Activated T-cell treated with anti-CD3 and anti-CD28 coated beads for 4 hours (primary cell): ENCODE data around the gene TMSB15B.
A peak's percentile ranks its signal among the peaks of the same experiment; 100 is the strongest.
"Not testable (repeated sequence)": the region's sequence is repeated elsewhere in the genome, so short reads cannot be mapped to it uniquely, and the experiment has no call there.

Experiments used
- DNase-seq: peaks from one replicate; pipeline ENCODE4 v3.0.0-alpha.2; 2020

TMSB15B gene

GRCh38 chrX:103962411-103963278 lies at the start of gene TMSB15B:
Gene TMSB15B (plus strand): TSS chrX:103962627.
- DNase-seq, result not testable (repeated sequence)

- no peak for DNase-seq
Measured at GRCh38 chrX:103913356-103914020, 48.9 kb upstream of the TMSB15B start.

DNA sequence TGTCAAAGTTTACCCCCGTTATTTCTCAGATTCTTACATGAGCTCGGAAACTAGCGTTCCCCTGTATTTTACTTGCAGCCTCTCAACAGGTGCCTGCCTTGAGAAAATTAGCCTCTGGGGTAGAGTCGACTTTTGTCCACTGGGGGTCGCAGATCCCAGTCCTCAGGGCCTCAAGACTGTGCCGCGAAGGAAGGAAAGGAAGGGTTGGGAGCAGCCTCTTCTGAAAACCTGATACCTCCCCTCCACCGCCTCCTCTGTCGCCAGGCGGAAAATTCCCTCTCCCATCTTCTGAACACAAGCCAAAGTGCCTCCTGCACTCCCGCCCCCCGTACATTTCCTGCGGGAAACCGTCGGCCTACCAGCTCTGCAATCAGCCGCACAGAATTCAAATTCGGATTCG lies 44.4 kb upstream of the TMSB15B start:
- peak; percentile 33 for DNase-seq

DNA sequence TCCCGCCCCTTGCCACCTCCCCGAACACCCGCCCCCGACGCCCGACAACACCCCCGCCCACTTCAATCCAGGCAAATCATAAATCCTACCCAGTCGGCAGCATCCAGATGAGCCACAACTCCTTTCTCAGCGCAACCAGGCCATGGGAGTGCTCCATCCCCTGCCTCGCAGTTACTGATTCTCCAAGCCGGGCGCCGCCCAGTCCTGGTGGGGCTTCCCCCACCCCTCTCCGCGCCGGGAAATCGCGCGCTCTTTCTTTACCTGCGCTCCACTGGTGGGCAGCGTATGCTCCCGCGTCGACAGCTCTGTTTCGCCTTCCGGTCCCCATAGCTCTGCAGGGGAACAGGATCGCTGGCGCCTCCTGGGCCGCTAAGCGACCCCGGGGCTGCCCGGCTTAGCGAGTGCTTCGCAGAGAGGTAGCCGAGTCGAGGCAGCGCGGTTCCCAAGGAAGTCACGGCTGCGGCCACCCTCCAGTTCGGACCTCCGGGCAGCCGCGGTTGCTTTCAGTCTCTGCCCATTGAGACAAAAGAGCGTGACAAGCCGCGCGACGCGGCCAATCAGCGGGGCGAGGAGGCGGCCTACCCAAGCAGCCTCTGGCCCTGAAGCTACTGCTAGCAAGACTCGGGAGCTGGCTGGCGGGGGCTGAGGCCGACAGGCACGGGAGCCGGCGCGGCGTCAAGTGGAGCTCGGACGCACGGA lies 43.7 kb upstream of the TMSB15B start:
- DNase-seq, result peak; percentile 32

DNA sequence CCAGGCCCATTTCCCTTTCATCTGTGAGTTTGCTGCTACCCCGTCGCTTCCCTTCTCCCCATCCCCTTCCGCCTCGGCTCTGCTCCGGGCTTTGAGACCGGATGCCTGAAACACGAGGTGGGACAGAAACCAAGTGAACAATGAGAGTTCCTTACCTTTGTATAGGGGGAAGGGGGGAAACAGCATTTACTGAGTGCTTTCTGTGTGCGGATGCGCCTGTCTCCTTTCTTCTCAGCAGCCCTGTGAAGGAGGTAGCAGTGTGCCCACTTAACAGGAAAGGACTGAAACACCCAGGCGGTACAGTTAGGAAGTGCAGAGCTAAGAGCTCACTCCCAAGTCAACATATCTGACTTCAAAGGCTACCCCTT lies 43.2 kb upstream of the TMSB15B start:
- no peak for DNase-seq

DNA sequence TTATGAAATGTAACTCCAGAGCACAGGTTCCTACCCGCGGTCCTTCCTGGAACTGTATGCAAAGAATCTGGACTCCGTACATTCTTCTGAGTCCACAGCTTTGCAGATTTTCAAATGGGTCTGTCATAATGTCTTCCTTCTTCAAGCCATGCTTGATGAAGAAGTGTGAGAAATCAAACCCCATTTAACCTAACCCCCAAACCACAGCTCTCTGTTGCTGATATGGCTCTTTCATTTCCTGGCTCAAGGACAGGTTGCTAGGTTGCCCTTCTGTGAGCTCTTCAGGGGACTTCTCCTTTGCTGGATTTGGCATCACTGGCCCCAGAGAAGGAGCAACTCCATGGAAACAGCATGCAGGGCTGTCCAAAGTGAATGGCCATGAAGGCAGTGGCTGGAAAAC lies 41.9 kb upstream of the TMSB15B start:
- not testable (repeated sequence) for DNase-seq

- DNase-seq, result no peak
Measured at GRCh38 chrX:103927030-103927429, 35.4 kb upstream of the TMSB15B start.

GRCh38 chrX:103927633-103928032 lies 34.8 kb upstream of the TMSB15B start:
- DNase-seq, result no peak

GRCh38 chrX:103932133-103932532 lies 30.3 kb upstream of the TMSB15B start:
- DNase-seq, result no peak

- DNase-seq, result not testable (repeated sequence)
Measured at GRCh38 chrX:103940257-103940656, 22.2 kb upstream of the TMSB15B start.

- DNase-seq, result no peak
Measured at GRCh38 chrX:103941201-103941975, 21.0 kb upstream of the TMSB15B start.

- DNase-seq, result no peak
Measured at GRCh38 chrX:103949506-103949905, 12.9 kb upstream of the TMSB15B start.

DNA sequence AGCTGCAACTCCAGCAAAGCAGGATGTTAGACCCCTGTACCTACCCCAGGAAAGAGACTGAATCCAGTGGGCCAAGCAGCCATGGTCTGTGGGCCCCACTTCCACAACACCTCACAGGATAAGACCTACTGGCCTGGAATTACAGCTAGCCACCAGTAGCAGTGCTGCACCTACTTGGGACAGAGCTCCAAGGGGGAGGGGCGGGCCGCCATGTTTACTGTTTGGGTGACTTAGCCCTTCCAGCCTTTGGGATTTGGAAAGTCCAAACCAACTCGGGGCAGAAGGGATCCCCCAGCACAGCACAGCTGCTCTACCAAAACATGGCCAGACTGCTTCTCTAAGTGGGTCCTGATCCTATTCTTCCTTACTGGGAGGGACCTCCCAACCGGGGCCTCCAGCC lies 9.1 kb upstream of the TMSB15B start:
- no peak for DNase-seq

DNA sequence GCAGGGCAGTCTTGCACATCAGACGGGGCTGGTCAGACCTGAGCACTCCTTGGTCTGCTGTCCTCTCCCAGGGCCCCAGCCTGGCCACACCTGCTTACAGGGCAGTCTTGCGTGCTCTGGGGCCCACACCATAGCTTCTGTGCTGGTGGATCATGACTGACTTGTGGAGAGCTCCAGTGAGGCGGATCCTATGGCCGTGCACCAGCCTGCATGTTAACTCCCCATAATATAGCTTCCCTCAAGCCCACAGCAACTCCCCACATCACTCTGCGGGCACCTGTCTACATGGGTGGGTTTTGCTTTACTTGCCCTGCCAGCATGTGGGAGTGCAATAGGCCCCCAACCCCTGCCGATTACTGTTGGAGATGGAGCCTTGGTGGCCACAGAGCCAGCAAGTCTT lies 8.2 kb upstream of the TMSB15B start:
- DNase-seq, result no peak

DNA sequence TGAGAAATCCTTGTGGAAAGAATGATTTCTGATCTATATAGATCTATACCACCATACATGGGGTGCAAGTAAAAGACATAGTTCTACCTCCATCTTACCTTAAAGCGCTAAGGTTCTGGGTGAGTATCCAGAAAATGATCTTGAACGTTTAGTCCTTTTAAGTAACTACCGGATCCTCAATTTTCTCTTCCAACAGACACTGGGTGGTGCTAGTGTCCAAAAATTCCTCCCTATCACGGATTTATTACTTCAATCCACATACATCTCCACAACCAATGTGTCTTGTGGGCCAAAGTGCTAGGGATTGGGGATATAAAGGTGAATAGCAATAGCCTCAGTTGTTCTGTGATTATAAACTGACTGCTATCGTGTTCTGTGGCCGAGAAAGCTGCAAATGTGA lies 1.8 kb upstream of the TMSB15B start:
- not testable (repeated sequence) for DNase-seq

DNA sequence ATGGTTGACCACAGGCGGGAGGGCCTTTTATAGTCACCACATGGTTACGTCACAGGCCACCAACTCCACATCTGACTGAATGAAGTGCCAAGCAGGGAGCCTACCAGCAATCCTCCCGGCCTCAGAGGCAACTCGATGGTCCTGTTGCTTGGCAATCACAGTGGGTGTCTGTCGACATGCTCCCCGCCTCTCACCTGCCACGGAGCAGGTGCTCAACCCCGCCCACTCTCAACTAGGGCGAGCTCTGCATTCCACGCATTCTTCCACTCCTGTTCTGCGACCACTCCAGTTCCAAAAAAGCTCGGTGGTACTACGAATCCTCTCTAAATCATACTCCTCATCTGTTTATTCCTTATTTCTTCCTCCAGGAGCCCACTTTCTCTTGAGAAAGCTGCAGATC lies 21.1 kb downstream of the TMSB15B start:
- not testable (repeated sequence) for DNase-seq

GRCh38 chrX:103999234-103999633 lies 36.8 kb downstream of the TMSB15B start:
- DNase-seq, result no peak

- DNase-seq, result no peak
Measured at GRCh38 chrX:104008831-104009230, 46.4 kb downstream of the TMSB15B start.

DNA sequence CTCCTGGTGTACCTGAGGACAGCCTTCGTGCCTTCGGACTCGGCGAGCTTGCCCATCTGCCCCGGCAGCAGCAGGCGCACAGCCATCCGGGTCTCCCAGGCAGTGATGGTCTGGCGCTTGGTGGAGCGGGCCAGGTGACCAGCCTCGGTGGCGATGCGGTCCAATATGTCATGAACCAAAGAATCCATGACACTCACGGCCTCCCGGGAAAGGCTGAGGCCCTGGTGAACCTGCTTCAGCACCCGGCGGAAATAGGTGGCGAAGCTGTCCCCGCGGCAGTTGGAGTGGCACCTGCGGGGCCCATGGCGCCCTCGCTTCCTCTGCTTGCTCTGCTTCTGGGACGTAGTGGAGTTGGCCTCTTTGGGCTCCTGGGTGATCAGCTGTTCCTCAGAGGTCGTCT lies 50.7 kb downstream of the TMSB15B start:
- DNase-seq, result no peak

DNA sequence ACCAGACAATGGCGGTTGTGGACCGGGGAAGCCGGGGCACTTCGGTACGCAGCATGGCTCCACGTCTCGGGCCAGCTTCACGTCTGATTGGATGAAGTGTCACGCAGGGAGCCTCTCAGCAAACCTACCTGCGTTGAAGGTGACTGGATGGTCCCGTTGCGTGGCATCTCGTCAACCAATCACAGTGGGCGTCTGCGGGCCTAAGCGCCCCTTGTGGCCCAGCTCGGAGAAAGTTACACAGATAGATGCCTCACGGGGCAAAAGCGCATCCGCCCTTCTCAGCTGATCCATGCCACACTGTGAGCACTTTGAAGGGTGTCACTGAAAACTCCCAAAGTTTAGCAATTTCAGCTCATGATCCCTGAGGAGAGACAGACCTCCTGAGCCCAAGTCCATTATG lies 51.2 kb downstream of the TMSB15B start, which contains the start of gene H2BW1:
Gene H2BW1 (minus strand): TSS at position 103 of the 400 bp plus-strand sequence. CDS start 132 bp downstream, outside the sequence.
- no peak for DNase-seq

GRCh38 chrX:104015576-104015975 lies 53.1 kb downstream of the TMSB15B start:
- DNase-seq, result not testable (repeated sequence)
